Kidney (tissue), 14 donors: Measurements from ENCODE around the gene KLF7. TPM values are rescaled to one million over a fixed set of nuclear protein-coding genes. Genes with fewer than 3 reads are reported as not detected.

Source experiments
- DNase-seq, 5 donors: peaks; one replicate each; pipeline ENCODE4 v3.0.0-alpha.2; 2013 to 2020
- FAIRE-seq: peaks from 2 replicates; lab custom pipeline; 2012; peaks lifted over from hg19 to GRCh38; lab: Jason Lieb, UNC
- H3K27ac ChIP-seq, 2 donors: one replicate each; pipeline ENCODE4 v1.7.0; 2013; ENCODE audit warnings: low read depth in 2 of 2, low read length in 2 of 2, inconsistent platforms in 1 of 2
- H3K27me3 ChIP-seq: one replicate; pipeline ENCODE4 v1.7.1; 2013; ENCODE audit warnings: low read length, inconsistent platforms; ENCODE audit not compliant: control insufficient read depth, insufficient read depth
- H3K36me3 ChIP-seq, 3 donors: one replicate each; pipeline versions ENCODE4 v1.7.0 to v1.7.1; 2013; ENCODE audit warnings: low read length in 3 of 3, control low read depth in 1 of 3, inconsistent platforms in 1 of 3; ENCODE audit not compliant: insufficient read depth in 3 of 3, control insufficient read depth in 2 of 3
- H3K4me1 ChIP-seq, 3 donors: one replicate each; pipeline versions ENCODE4 v1.7.0 to v1.7.1; 2013; ENCODE audit warnings: low read length in 3 of 3, inconsistent platforms in 1 of 3, low read depth in 1 of 3; ENCODE audit not compliant: control insufficient read depth in 2 of 3, insufficient read depth in 2 of 3
- H3K4me3 ChIP-seq, 3 donors: one replicate each; pipeline versions ENCODE4 v1.7.0 to v1.8.1; 2013; ENCODE audit warnings: low read length in 3 of 3, control low read depth in 1 of 3, inconsistent platforms in 1 of 3
- H3K9ac ChIP-seq, 3 donors: one replicate each; pipeline versions ENCODE4 v1.7.0 to v1.7.1; 2013; ENCODE audit warnings: low read length in 3 of 3, control low read depth in 1 of 3, inconsistent platforms in 1 of 3
- H3K9me3 ChIP-seq, 3 donors: one replicate each; pipeline versions ENCODE4 v1.7.0 to v1.7.1; 2013; ENCODE audit warnings: low read length in 3 of 3, control low read depth in 1 of 3, inconsistent platforms in 1 of 3; ENCODE audit not compliant: control insufficient read depth in 2 of 3, insufficient read depth in 1 of 3
- intact Hi-C: fragments of 100-400 bp; cut with DNase I; formaldehyde crosslinking; loops from one replicate; pipeline ENCODE4 v1.11.1; 2022
- polyA plus RNA-seq: library from polyadenylated mRNA; stranded (reverse); fragments of 350-450 nt; fragmentation: Illumina TruSeq; extraction: RNeasy Lipid Tissue Mini Kit (QIAGEN cat#74804); gene quantifications from one replicate; pipeline ENCODE4 v1.2.3, GENCODE V29; 2014; ENCODE audit warnings: low read depth, low replicate concordance; ENCODE audit not compliant: insufficient read depth
- total RNA-seq: library from RNA; stranded (reverse); fragmentation: NEBNext Ultra II Directional; extraction: Animal tissue kit (Norgen Biotek cat#: 25700); gene quantifications from one replicate; pipeline ENCODE4 v1.2.1, GENCODE V29; 2021
- TF ChIP-seq, protein P1 (sequence below): IDR thresholded peaks from 3 replicates; pipeline ENCODE4 v1.5.1; 2012; ENCODE audit warnings: mild to moderate bottlenecking, moderate library complexity, borderline replicate concordance; ENCODE audit not compliant: insufficient read depth; ENCODE audit errors: extremely low read depth
- donor health status: control.
- donor health status: control.
- donor health status: control.
- donor health status: control.
- donor health status: control.
- donor health status: DM: yes; HTN: yes; CAD: no.
- donor health status: Normal renal cell carcinoma (clear cell type).

Gene KLF7
- total and polyA plus RNA-seq, 2 donors from 2014 or later, result 2.9 to 61.5 TPM

DNA sequence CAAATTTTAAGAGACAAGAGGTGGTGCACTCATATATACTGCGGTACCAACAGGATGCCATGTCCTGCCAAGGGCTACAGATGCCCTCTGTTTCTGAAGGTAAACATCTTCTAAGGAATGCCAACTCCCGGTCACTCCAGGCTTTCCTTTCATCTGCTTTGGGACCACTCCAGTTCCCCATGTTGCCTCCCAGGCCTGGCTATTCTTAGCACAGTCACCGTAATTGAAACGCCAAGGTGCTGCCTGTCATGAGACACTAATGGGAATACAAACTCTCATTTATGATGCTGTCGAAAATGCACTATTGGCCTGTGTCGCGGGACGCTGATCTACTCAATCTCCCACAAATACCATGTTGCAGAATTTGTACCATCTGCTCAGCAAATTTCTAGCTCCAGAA lies 79.6 kb downstream of the KLF7 start:
- FAIRE-seq (no peak), DNase-seq (peak in 1 of 5 donors; percentile 18)
- Histone ChIP-seq H3K9me3 (no peaks in the 10 kb centered on the region), H3K36me3 (peaks cover 0 to 11% (median 5%) of the 10 kb centered on the region in 3 donors), H3K4me1 (peaks cover 0 to 6% (median 0%) of the 10 kb centered on the region in 3 donors), H3K4me3 (no peak overlapping the region), H3K27ac (no peak overlapping the region), H3K9ac (no peak overlapping the region), H3K27me3 (no peaks in the 10 kb centered on the region)
- intact Hi-C loops, result no loop called here
- TF ChIP-seq, protein P1, sequence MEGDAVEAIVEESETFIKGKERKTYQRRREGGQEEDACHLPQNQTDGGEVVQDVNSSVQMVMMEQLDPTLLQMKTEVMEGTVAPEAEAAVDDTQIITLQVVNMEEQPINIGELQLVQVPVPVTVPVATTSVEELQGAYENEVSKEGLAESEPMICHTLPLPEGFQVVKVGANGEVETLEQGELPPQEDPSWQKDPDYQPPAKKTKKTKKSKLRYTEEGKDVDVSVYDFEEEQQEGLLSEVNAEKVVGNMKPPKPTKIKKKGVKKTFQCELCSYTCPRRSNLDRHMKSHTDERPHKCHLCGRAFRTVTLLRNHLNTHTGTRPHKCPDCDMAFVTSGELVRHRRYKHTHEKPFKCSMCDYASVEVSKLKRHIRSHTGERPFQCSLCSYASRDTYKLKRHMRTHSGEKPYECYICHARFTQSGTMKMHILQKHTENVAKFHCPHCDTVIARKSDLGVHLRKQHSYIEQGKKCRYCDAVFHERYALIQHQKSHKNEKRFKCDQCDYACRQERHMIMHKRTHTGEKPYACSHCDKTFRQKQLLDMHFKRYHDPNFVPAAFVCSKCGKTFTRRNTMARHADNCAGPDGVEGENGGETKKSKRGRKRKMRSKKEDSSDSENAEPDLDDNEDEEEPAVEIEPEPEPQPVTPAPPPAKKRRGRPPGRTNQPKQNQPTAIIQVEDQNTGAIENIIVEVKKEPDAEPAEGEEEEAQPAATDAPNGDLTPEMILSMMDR, result no peak

DNA sequence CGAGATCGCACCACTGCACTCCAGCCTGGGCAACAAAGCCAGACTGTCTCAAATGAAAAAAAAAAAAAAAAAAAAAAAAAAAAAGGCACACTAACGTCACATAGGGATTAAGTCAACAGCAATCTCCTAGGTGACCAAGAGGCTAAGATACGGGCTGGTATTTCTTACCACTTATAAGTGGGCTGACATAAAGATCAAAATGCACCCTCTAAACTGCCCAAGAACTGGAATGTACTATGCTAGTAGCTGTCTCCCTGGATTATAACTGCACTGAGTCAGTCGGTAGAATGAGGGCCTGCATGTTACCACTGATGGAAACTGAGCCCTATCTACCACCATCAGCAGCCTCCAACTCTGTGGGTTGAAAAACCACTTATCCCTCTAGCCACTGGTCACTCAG lies 80.6 kb downstream of the KLF7 start:
- no peaks in the 10 kb centered on the region for H3K4me1 ChIP-seq

DNA sequence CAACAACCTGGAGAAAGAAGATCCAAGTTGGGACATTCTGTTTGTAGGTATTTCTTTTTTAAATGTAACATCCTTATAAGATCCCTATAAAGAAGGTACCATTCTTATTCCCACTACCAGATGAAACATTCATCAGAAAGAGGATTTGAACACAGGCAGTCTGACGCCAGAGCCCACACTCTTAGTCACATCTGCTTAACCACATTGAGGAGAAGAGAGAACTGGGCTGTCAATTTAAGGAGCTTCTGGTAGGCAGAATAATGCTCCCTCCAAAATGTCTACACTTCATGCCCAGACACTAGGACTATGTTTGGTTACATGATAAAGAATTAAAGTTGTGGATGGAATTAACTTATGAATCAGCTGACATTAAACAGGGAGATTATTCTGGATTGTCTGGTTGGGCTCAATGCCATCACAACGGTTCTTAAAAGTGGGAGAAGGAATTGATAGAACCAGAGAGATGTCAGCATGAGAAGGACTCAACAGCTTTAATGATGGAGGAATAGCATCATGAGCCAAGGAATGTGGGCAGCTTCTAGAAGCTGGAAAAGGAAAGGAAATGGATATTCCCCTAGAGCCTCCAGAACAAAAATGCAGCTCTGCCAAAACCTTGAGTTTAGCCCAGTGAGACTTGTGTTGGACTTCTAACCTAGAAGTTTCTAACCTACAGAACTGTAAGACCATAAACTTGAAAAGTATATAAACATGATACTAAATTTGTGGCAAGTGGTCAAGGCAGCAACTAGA lies 82.2 kb downstream of the KLF7 start:
- TF ChIP-seq, protein P1, result no peak
- H3K4me1 ChIP-seq, result no peaks in the 10 kb centered on the region
- no peak overlapping the region for H3K27ac ChIP-seq
- no peak for FAIRE-seq
- intact Hi-C loops, result no loop called here
- no peaks in the 10 kb centered on the region for H3K9me3 ChIP-seq
- H3K36me3 ChIP-seq, result peaks cover 4 to 23% (median 12%) of the 10 kb centered on the region in 3 donors
- no peaks in the 10 kb centered on the region for H3K27me3 ChIP-seq
- no peak overlapping the region for H3K9ac ChIP-seq
- H3K4me3 ChIP-seq, result no peak overlapping the region
- no peak for DNase-seq

More for the DNA sequence above, 80.6 kb downstream of the KLF7 start:
- Histone ChIP-seq H3K9me3 (no peaks in the 10 kb centered on the region), H3K27ac (no peak overlapping the region), H3K36me3 (peaks cover 0 to 14% (median 5%) of the 10 kb centered on the region in 3 donors), H3K9ac (no peak overlapping the region), H3K4me3 (no peak overlapping the region), H3K27me3 (no peaks in the 10 kb centered on the region)
- FAIRE-seq, result no peak
- no peak for DNase-seq
- TF ChIP-seq, protein P1, result no peak
- intact Hi-C loops, result no loop called here
